BJ (cell line): ENCODE results near the gene RGS17. TPM values are rescaled to one million over a fixed set of nuclear protein-coding genes. Genes with fewer than 3 reads are reported as not detected.

ENCODE experiments used
- CTCF ChIA-PET: fragments of 350-600 bp; formaldehyde crosslinking; extraction: SDS; loops from one replicate; lab custom pipeline; 2021; ENCODE audit warnings: antibody characterized with exemption, inconsistent platforms; lab: Yijun Ruan, JAX
- POLR2A ChIA-PET: fragments of 300-600 bp; sonication (Branson Sonifier 250); formaldehyde crosslinking; extraction: SDS; loops from one replicate; lab custom pipeline; 2021; ENCODE audit warnings: antibody characterized with exemption; lab: Charles Lee
- DNase-seq: peaks from one replicate; pipeline ENCODE4 v3.0.0-alpha.2; 2011; ENCODE audit warnings: low read depth
- H3K27me3 ChIP-seq: 2 replicates; pipeline ENCODE4 v1.6.0; 2011; ENCODE audit warnings: low read length; ENCODE audit not compliant: control insufficient read depth, insufficient read depth
- H3K36me3 ChIP-seq: 2 replicates; pipeline ENCODE4 v1.5.1; 2011; ENCODE audit warnings: low read length; ENCODE audit not compliant: control insufficient read depth, insufficient read depth
- H3K4me3 ChIP-seq: 2 replicates; pipeline ENCODE4 v1.5.1; 2011; ENCODE audit warnings: low read depth, mild to moderate bottlenecking, control low read depth, low read length
- polyA minus RNA-seq: library from RNA; depleted of rRNA, polyadenylated mRNA; stranded (reverse); fragments of >200 nt; gene quantifications from 2 replicates; pipeline ENCODE4 v1.2.3, GENCODE V29; 2011; rRNA and poly(A)+ RNA removed
- polyA plus RNA-seq: library from polyadenylated mRNA; depleted of rRNA; stranded (reverse); fragments of >200 nt; gene quantifications from 2 replicates; pipeline ENCODE4 v1.2.3, GENCODE V29; 2011; rRNA removed
- TF ChIP-seq, protein P1 (sequence below): IDR thresholded peaks from 2 replicates; pipeline ENCODE4 v1.5.1; 2011; ENCODE audit warnings: low read depth, mild to moderate bottlenecking, control low read depth, inconsistent platforms, low read length, moderate library complexity; ENCODE audit not compliant: insufficient read depth

The RGS17 gene, protein sequence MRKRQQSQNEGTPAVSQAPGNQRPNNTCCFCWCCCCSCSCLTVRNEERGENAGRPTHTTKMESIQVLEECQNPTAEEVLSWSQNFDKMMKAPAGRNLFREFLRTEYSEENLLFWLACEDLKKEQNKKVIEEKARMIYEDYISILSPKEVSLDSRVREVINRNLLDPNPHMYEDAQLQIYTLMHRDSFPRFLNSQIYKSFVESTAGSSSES
- polyA plus RNA-seq (0.09 and 0.12 TPM in 2 replicates), polyA minus RNA-seq (0.05 and 0.09 TPM in 2 replicates)

DNA sequence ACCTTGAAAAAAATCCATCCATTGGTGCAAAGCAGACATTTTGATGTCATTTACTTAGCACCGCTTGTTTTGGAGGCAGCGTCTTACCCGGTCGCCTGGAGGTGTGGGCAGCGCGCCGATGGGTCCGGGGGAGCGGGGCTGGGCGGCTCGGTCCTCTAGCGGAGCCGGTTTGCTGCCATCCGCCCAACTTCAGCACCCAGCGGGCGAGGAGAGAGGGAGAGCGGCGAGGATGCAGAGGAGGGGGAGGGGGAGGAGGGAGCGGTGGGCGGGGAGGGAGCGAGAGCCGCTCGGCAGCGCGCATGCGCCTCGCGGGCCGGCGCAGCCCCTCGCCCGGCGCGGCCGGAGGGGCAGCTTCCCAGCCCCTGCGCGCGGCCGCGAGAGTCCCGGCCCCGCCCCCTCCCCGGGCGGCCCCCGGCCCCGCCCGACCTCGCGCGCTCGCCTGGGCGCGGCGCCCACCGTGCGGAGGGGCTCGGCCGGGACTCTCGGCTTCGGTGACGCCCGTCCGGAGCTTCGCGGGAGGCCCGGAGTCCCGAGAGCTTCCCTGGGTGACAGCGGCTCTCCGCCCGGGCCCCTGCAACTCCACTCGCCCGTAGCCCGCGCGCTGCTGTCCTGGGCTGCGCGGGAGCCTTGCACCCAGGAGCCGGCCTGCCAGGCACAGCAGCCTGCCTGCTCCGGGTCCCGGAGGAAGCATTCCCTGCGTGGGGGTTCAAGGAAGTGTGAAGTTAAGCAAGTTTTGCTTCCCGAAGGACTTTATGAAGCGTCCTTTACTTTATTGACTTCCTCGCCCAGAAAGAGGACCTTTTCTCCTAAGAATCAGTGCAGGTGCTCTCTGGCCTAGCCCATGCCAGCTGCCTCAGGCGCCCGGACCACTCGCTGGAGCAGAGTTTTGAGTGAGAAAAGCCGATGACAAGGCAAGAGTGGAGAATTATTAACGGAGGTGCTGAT, at the start of gene RGS17:
Gene RGS17, minus strand, starts transcription at position 246 of the 945 bp plus-strand sequence. CDS start 87,264 bp downstream, outside the sequence.
- peak within 1 kb of the TSS; percentile 74 for H3K4me3 ChIP-seq
- CTCF ChIA-PET: no interaction called here
- TF ChIP-seq, protein P1, sequence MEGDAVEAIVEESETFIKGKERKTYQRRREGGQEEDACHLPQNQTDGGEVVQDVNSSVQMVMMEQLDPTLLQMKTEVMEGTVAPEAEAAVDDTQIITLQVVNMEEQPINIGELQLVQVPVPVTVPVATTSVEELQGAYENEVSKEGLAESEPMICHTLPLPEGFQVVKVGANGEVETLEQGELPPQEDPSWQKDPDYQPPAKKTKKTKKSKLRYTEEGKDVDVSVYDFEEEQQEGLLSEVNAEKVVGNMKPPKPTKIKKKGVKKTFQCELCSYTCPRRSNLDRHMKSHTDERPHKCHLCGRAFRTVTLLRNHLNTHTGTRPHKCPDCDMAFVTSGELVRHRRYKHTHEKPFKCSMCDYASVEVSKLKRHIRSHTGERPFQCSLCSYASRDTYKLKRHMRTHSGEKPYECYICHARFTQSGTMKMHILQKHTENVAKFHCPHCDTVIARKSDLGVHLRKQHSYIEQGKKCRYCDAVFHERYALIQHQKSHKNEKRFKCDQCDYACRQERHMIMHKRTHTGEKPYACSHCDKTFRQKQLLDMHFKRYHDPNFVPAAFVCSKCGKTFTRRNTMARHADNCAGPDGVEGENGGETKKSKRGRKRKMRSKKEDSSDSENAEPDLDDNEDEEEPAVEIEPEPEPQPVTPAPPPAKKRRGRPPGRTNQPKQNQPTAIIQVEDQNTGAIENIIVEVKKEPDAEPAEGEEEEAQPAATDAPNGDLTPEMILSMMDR: no peak
- POLR2A ChIA-PET: no interaction called here
- no peaks in the 10 kb centered on the region for H3K36me3 ChIP-seq
- H3K27me3 ChIP-seq: peaks cover 9% of the 10 kb centered on the region
- no peak for DNase-seq

DNA sequence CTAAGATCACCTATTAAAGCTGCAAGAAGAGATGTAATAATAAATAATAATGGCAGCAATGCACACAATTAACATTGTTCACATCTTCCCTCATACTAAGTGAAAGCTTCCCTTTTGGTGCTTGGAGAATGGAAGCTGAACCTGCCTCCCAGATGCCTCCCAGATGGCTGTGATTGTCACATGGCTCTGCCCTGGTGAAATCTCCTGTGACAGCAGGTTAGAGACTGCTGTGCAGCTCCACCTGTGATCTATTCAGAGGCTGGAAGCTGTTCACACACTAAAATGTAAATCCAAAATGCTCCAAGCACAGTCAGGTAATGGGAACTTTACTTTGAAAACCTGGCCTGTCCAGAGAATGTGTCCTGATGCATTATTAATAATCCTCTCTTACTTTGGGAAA, 41.7 kb upstream of the RGS17 start:
- Histone ChIP-seq H3K36me3 (no peaks in the 10 kb centered on the region), H3K27me3 (no peaks in the 10 kb centered on the region; the same call in 1 of the 2 replicates), H3K4me3 (no peak overlapping the region)
- ChIA-PET CTCF (interaction anchor here (1.0 kb wide), 1 partner anchor 27 kb away, joined by 3 read pairs; no protein-coding TSS in a partner anchor), POLR2A (no interaction called here)
- TF ChIP-seq, protein P1: no peak
- DNase-seq: no peak

DNA sequence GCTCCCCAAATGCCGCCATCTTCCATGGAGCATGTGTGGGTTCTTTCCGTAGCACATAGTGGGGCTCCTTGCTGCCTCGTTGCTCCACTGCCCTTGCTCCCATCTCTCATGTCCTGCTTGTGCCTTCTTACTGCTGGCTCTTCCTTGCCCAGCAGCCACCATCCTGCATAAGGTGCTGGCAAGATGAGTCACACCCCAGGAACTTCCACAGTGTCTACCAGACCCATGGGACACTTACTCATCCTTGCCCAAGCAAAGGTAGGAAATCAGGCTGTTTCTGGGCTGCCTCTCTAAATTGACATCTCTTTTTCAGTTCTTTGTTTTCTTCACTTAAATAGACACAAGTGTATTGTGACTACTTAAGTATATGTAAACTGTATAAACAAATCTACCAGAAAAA, 39.4 kb upstream of the RGS17 start:
- TF ChIP-seq, protein P1: no peak
- Histone ChIP-seq H3K36me3 (no peaks in the 10 kb centered on the region), H3K4me3 (no peak overlapping the region), H3K27me3 (no peaks in the 10 kb centered on the region; the same call in 1 of the 2 replicates)
- POLR2A ChIA-PET: no interaction called here
- no peak for DNase-seq
- CTCF ChIA-PET: no interaction called here

DNA sequence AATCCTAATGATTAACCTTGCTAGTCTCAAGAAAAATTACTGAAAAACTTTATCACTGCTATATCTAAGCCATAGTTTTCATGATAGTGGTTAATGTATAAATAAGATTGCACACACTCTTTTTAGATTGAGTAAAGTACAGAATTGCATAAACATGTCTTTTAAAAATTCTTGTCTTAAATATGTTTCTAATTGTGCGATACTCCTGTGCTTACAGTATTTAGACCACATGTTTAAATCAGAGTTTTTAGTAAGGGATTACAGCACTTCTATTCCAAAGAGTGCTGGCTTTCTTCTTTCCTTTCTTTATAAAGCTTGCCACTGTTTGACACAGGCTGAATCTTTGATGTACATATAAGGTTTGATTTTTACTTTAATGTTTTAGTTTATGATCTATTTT, 36.8 kb upstream of the RGS17 start:
- no peaks in the 10 kb centered on the region; the same call in 1 of the 2 replicates for H3K27me3 ChIP-seq
- POLR2A ChIA-PET: no interaction called here
- peak; percentile 21 for DNase-seq
- TF ChIP-seq, protein P1: no peak
- H3K36me3 ChIP-seq: no peaks in the 10 kb centered on the region
- CTCF ChIA-PET: no interaction called here
- no peak overlapping the region for H3K4me3 ChIP-seq
